Stimulated activated CD8-positive, alpha-beta memory T cell treated with anti-CD3 and anti-CD28 coated beads, Interleukin-7, amount 100 ng/mL, for 24 hours (primary cell): ENCODE results near the gene AHRR.
"Not testable (repeated sequence)": the region's sequence is repeated elsewhere in the genome, so short reads cannot be mapped to it uniquely, and the experiment has no call there.

Experiments used
- DNase-seq: peaks from one replicate; pipeline ENCODE4 v3.0.0-alpha.2; 2020; ENCODE audit warnings: low read depth

The AHRR gene

DNA sequence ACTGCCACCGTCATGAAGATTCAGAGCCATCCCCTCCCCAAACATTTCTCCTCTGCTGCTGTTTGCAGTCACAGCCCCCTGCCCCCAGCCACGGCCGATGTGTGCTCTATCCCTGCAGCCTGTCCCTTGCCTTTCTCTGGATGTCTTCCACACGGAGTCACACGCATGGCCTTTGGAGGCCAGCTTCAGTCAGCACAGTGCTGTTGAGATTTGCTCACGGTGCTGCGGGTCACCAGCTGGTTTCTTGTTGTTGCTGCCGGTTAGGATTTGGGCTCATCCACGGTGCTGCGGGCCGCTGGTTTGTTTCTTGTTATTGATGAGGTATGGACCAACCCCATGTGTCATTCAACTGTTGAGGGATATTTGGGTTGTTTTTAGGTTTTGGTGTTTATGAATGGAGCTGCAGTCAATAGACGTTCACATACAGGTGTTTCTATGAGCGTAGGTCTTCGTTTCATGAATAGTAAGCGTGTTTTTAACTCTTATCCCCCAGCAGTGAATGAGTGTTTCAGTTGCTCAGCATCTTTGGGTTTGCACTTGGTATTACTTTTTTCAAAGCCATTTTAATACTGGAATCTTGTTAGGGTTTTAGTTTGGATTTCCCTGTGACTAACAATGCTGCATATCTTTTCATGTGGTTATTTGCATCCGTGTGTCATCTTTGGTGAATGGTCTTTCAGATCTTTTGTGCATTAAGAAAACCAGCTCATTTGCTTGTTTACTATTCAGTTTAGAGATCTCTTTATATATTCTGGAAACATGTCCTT is 57.6 kb downstream of the AHRR start:
- DNase-seq: no peak

DNA sequence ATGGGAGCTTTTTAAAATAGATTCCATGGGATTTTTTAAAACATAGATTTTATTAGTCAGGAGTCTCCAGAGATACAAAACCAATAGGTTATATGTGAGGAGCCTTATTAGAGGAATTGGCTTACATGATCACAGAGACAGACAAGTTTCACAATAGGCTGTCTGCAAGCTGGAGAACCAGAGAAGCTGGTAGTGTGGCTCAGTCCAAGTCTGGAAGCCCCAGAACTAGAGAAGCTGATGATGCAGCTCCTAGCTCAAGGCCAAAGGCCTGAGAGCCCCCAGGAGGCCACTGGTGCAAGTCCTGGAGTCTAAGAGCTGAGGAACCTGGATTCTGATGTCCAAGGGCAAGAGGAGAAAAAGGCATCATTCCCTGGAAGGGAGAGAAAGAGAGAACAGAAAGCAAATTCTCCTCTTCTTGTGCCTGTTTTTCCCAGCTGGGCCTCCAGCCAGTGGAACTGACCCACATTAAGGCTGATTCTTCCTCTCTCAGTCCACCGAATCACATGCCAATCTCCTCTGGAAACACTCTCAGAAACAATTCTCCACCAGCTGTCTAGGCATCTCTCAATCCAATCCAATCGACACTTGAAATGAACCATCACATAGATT is 59.3 kb downstream of the AHRR start:
- DNase-seq: no peak

DNA sequence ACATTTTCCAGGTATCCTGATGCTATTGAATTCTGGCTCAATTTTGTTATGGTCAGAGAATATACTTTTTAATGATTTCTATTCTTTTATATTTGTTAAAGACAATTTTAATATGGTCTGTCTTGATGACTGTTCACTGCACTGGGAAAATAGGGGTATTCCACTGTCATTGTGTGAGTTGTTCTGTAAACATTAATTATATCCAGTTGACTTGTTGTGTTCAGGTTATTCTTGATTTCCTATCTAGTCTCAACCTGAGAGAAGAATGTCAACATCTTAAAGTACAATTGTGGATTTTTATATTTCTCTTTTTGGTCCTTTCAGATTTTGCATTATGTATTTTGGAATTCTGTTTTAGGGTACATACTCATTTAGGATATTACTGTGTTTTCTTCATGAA is 61.6 kb downstream of the AHRR start:
- DNase-seq: no peak

DNA sequence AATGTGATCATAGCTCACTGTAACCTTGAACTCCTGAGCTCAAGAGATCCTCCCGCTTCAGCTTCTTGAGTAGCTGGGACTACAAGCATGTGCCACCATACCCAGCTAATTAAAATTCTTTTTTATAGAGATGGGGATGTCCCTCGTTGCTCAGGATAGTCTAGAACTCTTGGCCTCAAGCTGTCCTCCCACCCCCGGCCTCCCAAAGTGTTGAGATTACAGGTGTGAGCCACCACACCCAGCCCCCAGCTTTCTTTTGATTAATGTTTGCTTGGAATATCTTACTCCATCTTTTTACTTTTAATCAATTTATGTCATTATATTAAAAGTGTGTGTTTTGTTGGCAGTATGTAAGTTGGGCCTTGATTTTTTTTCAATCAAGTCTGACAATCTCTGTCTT is 62.1 kb downstream of the AHRR start:
- no peak for DNase-seq

DNA sequence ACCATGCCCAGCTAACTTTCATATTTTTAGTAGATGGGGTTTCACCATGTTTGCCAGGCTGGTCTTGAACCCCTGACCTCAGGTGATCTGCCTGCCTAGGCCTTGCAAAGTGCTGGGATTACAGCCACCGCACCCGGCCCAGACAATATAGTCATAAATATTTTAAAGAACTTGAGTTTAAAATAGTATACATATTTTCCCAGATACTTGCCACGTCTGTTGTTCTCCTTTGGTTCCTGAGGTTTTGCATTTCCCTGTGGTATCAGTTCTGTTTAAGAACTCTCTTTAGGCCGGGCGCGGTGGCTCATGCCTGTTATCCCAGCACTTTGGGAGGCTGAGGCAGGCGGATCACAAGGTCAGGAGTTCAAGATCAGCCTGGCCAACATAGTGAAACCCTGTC is 63.1 kb downstream of the AHRR start:
- DNase-seq: not testable (repeated sequence)

DNA sequence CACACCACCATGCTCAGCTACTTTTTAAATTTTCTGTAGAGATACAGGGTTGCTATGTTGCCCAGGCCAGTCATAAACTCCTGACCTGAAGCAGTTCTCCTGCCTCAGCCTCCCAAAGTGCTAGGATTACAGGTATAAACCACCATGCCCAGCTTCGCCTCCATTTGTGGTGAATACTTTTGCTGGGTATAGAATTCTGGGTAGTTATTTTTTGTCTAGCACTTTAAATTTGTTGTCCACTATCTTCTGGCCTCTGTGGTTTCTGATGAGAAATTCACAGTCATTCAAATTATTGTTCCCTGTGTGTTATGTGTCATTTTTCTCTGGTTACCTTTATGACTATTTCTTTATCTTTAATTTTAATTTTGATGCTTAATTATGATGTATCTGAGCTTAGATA is 63.8 kb downstream of the AHRR start:
- no peak for DNase-seq

DNA sequence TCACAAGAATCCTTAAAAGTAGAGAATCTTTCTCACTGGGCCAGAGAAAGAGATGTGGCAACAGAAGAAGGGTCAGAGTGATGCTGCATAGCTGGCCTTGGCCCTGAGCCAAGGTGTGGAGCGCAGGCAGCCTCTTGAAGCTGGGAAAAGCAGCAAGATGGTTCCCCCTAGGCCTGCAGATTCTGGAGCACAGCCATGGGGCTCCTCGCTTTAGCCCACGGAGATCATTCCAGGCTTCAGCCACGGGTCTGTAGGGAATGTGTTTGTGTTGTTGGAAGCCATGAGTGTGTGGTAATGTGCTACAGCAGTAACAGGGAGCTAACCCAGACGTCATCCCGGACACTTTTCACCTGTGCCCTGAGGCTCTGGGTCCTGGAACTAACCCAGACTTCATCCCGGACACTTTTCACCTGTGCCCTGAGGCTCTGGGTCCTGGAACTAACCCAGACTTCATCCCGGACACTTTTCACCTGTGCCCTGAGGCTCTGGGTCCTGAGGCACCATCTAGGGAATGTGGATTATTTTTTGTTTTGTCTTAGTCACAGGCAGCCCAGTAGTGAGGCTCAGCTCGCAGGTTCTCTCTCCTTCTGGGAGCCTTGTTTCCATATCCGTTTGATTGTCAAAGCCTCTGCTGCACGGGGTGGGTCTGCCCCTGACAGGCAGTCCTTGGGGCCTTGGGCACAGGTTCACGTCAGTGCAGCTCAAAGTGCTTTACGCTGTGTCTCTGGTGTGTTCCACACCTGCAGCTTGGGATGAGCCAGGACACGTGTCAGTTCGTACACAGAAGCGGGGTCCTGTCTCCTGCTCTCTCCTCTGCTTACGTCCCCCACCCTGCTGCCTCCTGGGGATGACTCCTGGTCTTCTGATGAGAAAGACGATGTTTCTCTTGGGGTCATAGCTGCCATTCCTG is 65.2 kb downstream of the AHRR start:
- DNase-seq: no peak

DNA sequence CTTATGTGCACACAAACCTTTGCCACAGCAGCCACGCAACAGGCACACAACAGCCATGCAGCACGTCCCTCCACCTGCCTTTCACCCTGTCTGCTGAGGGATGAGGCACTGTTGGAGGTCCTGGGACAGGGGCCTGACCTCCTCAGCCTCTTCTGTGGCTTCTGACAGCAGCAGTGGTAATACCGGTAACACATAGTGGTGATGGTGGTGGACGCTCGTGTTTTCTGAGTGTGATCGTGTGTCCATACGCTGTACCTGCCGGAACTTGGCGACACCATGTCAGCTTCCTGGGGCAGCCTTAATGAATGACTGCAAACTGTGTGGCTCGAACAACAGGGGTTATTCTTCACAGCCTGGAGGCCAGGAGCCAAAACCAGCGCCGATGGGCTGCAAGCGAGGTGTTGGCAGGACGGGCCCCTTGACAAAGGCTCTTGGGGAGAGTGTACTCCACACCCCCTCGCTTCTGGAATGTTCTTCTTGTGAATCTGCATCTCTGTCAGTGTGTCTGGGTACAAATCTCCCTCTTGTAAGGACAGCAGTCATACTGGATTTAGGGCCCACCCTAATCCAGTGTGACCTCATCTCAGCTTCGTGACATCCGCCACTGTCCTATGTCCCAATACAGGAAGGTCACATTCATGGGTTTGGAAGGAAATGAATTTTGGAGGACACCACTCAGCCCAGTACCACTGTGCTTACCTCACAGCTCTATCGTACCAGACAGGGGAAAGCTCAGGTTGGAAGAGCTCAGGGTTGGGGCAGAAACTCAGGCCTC is 66.2 kb downstream of the AHRR start:
- no peak for DNase-seq

DNA sequence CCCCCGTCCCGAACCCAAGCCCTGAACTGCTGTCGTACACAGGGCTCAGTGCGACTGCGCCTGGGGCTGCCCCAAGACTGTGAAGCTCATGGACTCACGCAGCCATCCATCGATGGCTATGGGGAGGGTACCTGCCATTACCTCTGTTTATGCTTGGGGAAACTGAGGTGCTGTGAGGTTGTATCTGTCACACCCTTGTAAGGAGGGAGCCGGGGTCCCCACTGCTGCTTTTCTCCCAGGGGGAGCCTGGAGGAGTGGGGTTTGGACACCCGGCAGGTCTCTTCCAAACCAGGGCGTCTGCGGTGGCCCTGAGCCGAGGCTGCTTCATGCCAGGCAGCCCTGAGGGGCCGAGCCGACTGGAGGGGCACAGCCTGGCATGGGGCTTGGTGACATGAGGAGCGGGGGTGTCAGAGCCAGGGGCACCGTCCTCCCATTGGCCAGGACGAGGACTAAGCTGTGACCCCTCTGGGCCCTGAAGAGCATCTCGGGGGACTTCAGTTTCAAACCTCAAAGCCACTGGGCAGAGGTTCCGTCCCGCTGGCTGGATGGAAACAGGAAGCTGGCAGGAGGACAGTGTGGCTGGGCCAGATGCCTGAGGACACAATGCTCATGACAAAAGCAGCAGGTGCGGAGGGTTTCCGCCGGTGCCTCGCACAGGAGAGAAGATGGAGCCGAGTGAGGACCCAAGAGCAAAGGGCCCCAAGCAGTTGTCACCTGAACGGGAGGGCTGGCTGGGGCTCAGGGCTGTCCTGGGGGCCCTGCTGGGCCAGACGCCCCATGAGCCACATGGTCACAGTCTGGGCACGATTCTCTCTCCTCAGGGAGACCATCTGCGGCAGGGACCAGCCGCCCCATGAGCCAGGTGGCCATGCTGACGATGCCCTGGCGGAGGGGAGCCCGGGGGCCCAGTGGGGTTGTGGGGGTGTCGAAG is 67.0 kb downstream of the AHRR start:
- DNase-seq: no peak

DNA sequence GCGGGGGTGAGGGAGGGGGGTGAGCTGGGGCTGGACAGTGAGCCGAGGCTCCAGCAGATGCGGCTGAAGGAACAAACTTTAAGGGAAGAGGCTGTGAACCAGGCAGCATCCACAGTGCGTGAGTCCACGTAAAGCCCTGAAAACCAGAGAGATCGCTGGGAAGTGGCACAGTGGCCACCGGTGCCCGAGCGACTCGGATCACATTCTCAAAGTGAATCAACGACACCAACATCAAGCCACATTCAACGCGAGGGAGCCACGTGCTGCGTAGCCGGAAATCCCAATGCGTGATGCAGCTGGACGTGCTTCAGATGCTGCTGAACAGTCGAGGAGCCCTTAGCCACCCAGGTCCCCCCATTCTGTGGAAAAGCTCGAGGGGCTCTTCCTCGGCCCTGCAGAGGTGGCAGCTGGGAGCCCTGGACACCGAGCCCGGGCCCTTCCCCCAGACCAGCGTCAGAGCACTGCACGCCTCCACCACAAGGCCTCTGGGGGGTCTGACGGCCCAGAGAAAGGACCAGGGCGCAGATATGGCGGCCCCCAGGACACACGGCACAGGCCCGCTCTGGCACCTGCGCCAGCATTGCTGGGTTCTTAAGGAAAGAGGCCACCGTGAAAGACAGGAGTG is 67.8 kb downstream of the AHRR start:
- DNase-seq: no peak

DNA sequence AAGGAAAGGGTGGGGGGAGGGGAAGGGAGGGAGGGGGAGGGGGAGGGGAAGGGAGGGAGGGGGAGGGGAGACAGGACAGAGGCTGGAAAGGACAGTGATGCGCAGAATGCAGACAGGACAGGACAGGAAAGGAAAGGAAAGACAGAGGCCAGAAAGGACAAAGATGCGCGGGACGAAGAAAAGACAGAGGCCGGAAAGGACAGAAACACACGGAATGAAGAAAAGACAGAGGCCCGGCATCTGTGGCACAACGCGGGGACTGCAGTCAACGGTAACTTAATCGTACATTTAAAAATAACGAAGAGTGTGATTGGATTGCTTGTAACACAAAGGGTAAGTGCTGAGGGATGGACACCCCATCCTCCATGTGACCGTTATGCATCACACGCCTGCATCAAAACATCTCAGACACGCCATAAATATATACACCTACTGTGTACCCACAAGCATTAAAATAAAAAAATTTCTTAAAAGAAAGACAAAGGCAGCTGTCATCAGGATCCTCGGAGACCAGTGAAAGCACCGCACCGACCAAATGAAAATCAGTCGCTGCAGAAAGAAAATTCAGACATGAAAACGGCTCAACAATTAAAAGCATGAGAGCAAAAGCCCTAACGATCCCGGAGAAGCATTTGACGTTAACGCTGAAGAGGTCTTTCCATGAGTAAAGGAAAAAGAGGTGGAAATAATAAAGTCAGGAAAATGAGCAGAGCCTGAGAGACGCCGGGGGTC is 68.5 kb downstream of the AHRR start:
- DNase-seq: no peak

DNA sequence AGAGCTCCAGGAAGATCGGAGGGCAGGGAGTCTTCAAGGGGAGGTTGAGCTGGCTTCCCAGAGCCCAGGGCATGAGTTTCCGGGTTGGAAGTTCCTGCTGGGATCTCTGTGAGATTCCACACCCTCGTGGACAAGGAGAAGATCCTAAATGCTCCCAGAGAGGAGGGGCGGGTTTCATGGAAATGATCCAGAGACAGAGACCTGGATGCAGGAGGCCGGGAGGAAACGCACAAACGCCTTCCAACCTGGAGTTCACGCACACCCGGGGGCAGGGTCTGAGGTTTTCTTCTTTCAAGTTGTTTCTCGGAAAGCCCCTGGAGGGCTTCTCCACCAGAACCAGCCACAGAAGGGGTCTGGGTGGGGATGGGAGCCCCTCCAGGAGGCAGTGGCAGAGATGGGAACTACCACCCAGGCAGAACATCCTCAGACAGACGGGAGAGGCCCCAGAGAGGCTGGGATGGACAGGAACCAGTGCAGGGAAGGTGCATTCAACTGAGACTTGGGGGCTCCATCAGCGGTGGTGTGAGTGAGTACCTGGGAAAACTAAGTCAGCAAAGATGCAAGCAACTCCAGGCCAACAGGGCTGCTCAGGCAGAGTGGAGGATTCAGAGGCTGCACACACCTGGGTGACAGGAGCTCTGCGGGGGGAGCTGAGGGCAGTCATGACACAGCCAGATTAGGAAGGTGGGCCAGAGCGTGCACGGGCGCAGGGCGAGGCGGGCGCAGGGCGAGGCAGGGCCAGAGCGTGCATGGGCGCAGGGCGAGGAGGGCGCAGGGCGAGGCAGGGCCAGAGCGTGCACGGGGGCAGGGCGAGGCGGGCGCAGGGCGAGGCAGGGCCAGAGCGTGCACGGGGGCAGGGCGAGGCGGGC is 69.3 kb downstream of the AHRR start:
- DNase-seq: no peak

DNA sequence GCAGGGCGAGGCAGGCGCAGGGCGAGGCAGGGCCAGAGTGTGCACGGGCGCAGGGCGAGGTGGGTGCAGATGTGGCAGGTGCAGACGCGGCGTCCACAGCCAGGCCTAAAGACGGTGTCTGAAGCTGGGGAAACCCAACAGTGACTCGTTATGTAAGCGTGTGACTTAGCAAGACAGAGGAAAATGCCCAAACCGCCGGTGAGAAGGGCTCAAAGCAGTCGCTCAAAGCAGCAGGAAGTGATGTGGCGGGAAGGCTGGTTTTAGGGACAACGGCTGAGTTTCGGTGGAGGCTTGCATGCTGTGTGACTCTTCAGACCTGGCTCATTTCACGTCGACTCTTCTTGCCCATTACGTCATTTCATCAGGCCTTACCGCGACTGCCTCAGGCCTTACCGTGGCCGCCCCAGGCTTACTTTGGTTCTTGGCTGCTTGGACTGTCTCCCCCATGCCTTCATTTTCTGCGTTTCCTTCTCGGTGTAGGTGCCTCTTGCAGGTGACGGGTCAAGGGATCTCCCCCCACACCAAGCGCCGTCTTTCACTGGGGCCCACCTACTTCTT is 71.0 kb downstream of the AHRR start:
- DNase-seq: peak; percentile 59

DNA sequence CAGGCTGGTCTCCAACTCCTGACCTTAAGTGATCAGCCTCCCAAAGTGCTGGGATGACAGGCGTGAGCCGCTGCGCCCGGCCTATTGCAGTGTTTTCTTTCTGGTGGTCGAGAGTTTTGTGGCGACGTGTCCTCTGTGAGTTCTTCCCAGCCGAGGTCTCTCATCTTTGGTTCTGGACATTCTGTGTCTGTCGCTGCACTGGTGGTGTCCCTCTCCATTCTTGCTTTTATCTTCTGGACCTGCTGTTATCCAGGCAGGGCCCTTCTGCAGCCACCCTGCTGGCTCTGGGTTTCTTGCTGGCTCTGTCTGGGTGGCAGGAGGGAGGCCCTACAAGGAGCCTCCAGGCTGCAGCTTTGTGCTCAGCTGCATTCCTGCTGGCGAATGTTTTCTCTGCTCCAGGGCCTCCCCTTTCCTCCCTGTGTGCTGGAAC is 72.3 kb downstream of the AHRR start:
- no peak for DNase-seq

DNA sequence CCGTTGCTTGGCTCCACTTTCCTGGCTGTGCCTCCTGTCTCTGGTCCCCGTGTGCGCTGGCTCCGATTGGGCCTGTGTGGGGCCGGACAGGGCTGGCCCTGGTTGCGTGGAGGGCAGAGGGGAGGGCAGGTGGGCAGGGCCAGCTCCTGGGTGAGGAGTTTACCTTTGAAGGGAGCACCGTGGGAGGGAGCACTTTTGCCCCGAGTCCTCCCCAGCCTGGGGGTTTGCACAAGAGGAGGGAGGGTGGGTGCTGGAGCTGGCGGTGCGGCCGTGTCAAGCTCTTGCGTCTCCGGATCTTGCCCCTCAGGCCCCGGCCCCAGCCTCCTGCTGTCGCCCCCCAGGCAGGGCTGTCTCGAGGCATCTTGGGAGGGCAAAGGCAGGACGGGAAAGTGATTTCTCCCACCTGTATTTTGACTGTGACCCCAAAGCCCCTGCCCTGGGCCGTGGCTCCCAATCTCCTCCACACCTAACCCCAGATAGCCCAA is 73.2 kb downstream of the AHRR start:
- no peak for DNase-seq

DNA sequence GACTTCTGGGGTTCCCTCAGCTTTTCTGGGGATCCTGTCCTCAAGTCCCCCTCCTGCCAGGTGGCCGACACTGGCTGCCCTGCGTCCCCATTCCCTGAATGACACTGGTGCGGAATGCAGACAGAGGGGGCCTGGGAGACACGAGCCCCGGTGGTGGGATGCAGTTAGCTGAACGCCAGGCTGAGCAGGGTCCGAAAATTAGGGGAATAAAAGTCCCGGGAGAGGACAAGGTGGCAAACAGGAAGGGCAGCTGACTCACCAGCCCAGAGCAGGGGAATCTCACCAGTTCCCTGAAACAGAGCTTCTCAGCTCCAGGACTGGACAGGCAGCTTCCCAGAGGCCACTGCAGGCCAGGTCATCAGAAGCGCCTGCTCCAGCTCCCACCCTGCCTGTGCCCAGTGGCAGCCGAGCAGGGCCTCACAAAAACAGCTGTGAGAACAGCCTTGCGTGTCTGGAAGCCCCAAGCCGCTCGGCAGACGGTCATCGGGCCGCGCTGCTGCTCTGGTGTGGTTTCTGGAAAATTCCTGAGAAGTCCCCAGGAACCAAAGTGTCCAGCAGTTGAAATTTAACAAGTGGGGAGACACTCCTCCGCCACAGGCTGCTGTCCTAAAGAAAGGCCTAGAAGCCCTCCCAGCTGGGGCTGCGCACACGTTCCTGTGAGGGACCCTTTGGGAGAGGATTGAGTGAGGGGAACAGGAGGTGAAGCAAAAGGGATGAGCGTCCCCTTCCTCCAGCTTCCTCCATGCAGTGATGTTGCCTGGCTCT is 73.8 kb downstream of the AHRR start:
- no peak for DNase-seq

DNA sequence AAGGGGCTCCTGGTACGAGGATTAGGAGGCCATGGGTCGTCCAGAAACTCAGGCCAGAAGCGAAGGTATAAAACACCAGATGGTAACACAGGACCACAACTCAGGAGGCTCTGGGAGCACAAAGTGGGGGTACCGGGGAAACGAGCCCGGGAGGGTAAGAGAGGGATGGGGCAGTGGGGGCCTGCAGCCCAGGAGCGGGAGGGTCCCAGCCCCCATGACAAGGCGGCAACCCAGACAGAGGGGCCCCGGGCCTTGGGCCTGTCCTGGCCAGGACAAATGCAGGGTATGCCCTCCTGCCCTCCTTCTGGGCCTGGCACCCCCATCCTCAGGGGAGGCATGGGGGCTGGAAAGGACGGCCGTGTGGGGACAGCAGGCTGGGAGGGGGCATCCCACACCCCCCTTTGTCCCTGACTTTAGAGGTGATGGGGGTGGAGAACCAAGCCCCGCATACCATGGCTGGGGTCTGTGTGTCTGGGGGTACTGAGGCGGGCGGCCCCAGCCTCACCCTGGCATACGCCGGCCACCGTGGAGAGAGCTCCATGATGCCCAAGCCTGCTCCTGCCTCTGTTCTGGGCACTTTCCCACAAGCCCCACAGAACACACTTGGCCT is 74.5 kb downstream of the AHRR start:
- DNase-seq: no peak
